SHP77 (cell line): Measurements from ENCODE around the gene PKDCC.

Source experiments
- DNase-seq, 2 experiments: peaks; one replicate each; lab custom pipeline; 2025; lab: John Stamatoyannopoulos, UW

PKDCC gene

DNA sequence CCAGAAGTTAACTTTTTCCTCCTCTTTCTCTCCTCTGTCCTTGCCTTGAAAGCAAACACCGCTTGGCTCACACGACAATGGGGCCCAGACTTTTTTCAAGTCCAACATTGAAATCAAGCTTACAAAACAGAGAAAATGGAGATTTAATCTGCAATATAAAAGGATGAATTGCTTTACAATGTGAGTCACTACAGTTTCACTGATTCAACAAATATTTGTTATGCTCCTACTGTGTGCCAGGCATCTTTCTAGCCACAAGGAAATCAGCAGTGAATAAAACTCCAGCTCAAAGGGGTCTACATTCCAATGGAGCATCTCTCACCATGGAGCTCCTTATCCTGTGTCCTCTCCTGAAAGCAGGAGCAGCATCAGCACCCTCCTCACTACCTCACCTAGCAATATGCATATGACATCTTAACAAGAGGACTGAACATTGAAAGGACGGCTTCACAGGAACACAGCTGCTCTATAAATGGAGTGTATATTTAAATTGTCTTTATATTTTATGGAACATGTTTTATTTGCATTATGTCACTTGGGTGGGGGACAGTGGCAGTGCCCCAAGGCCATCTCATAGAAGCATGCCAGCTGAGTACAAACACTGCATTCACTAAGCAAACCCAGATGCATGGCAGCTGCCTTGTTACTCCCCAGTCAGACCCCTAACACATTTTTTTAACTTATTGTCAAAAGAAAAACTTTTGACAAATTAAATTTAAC lies 39.5 kb downstream of the PKDCC start:
- no peak for DNase-seq

DNA sequence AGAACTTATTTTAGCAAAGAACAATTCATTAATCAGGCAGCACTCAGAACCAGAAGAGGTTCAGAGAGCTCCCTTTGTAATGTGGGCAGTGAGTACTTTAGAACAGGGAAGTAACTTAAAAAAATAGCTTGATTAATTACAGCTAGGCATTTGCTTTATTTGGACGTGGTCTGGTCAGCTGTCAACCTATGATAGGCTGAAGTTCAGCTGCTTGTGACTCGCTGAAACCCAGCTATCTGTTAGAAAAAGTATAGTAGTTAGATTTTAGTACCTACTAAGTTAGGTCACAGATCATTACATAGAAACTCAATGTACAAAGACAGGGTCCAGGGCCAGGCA lies 40.0 kb downstream of the PKDCC start:
- no peak for DNase-seq

DNA sequence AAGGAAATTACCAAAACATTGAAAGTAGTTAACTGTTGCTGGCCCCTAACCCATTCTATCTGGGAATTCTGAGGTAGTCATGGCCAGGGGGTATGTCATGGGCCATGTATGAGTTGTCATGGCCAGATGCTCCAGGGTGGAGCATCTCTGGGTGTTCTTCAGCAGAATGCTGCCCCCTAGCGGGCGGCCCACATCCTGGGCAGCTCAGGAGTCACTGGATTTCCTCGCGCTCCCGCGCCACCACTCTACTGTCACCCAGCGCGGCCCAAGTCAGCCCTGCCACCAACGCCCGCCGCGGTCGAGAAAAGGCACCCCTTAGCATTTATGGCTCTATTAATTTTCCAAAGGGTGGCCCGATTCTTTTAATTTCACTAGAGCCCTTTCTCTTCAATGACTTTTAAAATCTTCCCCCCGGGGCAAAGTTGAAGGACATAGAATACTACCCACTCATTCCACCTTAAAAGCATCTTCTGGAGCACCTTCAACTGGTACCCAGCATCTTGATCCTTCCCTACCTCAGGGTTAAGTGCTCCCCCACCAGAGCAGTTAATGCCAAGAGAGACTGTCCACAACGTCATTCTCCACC lies 41.6 kb downstream of the PKDCC start:
- DNase-seq: peak; percentile 22 to 77

DNA sequence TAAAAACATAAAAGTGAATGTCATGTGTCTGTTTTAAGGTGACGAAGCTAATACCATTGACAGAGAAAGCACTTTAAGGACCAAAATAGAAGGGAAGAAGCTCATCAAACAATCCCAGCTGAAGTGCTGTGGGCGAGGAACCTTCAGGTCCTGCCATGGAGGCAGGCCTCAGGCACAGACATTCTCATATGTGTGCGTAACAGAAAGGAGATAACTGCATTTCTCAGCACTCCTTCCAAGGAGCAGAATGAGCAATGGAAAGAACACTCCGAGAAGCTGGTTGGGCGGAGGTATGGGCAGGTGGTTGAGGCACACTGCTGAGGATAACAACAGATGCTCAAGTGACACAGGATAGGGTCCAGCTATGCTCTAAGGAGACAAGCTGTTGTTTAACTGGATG lies 42.4 kb downstream of the PKDCC start:
- no peak for DNase-seq

DNA sequence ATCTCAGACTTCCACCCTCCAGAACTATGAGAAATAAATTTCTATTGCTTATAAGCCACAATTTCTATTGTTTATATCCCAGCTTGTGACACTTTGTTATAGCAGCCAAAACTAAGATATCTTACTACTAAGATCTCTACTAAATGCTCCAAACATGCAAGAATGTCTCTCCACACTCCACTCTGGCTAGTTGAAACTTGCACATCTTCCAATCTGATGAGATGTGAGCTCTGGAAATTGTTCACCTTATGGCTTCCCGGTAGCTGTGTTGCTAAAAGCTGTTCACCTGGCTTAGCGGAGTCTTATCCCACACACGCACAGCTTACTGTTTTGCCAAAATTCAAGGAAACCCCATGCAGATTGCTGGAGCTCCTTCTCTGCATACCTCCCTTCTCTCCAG lies 43.9 kb downstream of the PKDCC start:
- no peak for DNase-seq

DNA sequence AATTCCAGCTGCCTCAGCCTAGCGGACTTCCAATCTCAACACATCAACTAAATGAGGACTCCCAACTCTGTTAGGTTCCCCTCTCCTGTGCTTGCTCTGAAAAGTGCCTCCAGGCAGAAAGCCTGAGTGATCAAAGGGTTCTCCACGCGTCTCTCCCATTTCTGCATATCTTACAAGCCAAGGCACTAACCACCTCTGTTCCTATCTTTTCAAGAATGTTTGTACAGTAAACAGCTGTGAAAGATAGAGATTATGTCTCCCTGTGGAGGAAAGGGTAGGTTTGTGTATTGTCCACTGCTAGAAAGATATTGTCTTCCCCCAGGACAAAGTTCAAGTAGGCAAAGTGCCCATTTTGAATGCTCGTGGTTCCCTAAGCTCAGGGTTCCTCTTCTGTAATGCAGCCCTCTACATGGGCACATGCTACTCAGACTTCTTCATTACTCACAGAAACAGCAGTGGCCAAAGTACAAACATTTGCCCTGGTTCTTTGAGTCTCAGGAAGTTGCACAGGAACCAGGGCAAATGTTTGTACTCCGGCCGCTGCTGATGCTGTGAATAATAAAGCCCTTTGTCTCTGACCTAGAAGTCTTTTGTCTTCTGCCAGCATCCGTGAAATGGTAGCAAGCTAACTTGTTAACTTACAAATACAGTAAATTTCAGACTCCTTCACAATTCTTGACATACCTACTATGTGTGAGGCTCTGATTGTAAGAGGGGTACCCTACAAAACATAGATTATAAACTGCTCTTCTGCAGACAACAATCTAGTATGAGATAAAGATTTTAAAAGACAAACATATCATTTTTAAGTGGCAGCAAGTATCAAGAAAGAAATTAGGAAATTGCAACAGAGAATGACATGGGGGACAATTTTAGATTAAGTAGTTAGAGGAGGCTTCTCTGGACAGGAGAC lies 44.5 kb downstream of the PKDCC start:
- DNase-seq: no peak

DNA sequence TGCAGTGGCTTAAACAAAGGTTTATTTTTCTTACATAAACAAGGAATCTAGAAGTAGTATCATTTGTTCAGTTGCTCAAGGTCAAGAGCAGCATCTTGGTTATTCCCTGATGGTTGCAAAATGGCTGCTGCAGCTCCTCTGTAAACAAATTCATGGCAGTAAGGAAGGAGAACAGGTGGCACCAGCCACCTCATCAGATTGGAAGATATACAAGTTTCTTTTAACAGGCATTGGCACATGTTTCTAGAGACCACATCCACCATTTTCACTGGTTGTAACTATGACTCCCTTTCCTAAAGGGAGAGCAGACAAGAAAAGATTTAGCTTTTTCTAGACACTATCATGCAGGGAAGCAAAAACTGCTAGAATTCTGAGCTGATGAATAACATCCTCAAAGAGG lies 46.3 kb downstream of the PKDCC start:
- DNase-seq: no peak

DNA sequence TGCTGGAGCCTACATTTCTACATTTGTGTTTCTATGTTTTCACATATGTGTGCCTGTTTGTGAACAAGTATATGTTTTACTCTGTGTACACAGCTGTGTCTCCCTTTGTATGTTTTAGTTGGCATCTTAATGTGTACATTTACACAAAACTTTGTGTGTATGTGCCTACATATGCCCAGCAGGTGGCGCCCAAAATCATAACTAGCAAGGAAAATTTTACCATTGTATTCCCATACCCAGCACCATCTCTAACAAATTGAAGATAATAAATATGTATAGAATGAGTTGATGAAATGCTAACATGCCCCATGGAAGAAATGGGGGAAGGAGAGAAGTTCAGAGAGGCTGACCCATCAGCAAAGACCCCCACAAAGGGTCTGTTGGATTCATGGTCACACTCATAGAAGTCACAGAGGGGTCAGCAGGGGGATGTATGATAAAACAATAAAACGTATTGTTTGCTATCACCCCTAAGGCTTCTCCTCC lies 48.1 kb downstream of the PKDCC start:
- peak; percentile 37 to 73 for DNase-seq

DNA sequence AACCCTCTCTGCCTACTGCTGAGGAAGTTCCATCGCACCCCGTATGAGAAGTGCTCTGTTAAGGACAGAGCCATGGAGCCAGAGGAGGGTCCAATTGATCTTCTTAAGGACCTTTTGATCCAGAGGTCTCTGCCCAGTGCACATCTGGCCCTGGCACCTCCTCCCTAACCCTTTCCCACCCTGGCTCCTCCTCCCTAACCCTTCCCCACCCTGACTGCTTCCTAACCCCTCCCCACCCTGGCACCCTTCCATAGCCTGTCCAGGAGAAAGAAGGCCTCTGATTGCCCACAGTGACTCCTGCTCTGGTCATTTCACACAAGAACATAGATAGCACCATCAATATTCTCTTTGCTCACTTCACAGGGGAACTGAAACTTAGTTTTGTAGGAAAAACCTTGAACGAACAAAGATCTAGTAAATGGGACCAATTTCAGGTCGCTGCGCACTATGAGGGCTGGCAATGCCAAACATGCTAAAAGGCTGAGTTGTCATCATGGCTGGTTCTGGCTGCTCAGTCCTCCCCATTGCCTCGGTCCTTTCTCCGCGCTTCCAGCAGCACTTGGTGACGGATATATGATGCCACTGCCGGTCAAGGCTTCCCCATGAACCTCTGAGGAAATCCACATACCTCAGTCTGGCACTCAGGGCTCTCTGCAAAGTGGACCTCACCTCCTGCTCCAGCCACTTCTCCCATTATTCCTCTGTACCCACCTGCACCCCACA lies 49.2 kb downstream of the PKDCC start:
- no peak for DNase-seq

DNA sequence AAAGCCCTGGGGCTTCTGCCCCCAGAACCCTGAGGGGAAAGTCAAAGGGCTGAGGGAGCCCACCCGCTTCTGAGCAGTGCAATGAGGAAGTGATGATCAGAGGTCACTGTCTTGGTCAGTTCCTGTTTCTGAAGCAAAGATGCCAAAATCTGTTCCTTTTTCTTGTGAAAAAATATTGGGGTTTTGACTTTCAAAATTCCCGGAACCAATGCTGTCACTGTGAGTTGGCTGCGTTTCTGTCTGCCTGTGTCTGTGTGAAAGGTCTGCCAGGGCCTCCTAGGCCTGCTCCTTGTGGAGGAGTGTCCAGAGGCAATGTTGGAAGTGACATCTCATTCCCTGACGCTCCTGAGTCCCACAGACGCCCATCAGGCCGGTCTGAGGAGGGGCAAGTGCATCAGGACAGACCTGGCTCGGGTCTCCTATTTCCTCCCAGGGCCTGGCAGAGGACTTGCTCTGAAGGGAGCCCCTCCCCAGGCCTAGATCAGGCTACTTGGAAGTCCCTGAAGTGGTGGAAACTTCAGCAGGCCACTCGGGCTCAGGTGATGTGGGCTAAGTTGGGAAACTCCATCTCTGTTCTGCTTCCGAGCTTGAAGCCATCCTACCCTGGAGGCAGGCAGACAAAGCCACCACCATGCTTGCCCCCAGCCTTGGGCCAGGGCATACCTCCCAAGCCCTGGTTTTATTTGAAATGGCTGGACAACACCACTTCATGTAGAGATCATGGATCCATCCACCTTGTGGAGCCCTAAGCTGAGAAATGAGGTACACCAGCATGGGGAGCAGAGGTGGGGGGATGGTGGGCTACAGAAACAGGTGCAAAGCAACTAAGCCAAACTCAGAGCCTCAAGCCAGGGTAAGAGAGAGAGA lies 51.0 kb downstream of the PKDCC start:
- DNase-seq: no peak

DNA sequence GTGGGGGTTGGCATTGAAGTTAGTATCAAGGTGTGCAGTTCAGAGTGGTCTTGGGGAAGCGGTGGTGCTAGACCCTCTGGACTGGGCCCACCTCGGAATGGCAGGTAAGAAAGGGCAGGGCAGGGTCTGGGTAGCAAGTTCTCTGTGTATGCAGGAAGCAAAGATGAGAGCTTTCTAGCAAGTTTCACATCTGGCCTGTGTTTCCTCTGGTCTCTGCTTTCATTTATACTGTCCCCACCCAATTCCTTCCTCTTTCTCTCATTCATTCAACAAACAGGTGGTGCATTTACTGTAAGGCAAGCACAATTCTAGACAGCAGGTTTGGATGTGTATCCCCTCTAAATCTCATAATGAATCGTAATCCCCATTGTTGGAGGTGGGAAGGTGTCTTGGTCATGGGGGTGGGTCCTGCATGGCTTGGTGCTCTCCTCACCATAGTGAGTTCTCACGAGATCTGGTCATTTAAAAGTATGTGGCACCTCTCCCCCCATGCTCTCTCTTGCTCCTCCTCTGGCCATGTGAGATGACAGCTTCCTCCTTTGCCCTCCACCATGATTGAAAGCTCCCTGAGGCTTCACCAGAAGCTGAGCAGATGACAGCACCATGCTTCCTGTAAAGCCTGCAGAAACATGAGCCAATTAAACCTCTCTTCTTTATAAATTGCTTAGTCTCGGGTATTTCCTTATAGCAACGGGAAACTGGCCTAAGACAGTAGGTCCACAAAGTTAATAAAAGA lies 51.8 kb downstream of the PKDCC start:
- DNase-seq: no peak

DNA sequence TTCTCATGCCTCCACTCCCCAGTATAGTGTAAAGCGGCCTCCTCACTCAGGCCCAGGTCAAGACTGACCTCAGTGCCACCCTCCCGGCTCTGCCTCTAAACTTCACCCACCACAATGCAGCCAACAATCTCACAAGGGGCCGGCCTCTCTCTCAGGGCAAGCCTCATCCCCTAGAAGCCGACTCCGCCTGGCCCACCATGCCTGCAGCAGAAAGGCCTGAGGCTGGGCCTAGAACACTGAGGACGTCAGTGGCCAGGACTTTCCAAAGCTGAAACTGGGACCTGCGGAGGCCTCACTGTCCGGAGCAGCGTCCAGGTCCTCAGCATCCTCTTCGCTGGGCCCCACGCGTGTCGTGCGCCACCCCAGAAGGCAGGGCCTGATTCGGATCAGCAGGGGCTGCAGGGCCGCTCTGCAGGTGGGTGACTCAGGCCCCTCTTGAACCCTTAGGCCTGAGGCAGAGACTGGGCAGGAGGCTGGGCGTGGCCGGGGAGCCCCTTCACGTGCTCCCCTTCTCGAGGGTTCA lies 52.9 kb downstream of the PKDCC start:
- no peak for DNase-seq

DNA sequence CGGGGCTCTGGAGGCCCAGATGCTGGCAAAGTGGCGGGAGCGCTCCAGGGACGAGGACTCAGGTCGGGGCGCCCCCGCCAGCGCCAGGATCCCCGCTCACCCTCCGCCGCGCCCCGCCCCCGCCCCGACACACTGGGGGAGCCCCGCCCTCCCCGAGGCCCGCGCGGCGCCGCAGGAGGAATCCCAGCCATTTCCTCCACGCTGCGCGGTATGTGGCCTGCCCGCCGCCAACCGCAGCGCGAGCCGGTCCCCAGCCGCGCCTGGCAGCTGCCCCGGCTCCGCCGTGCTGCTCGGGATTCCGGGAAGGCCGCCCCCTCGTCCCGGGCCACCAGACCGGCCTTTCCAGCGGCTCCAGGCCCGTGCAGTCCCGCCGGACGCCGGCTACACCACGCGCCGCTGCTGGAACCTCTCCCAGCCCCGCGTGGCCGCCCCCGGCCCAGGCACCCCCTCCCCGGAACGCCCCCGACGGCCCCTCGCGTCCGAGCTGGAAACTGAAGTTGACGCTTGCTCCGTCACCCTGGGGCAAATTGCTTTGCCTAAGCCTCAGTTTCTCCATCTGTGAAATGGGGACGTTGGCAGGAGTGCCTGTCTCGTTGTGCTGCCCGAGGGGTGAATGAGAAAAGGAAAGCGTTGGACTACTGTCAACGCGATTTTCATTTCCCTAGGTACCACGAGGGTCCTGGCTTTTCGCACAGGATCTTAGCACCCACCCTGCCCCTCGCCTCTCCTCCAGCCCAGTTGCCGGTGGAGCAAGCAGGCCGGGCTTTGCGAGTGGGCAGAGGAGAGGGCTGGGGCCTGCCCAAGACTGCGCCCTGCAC lies 53.6 kb downstream of the PKDCC start:
- DNase-seq: no peak

DNA sequence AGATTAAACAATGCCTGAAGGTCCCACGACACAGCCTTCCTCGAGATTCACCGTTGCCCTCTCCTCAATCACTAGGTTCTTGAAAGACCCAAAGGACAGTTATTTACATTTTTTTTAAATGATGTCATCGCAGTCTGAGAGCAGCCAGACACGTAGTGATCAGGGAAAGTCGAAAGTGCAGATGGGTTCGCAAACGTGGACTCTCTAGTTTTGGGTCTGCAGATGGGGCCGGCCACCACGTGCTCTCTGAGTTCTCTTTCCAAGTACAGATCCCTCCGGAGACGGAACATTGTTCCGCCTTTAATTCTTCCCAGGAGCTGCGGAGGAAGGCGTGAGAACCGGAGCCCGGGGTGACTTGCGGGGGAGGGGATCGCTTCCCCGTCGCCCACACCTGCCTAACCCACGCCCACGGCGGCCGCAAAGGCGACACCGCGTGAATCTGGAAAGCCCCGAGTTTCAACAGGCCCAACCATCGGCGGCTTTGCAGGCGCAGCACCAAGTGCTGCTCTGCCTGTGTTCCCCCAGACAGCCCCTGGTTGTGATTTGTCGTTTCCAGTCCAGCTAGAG lies 54.3 kb downstream of the PKDCC start:
- no peak for DNase-seq

DNA sequence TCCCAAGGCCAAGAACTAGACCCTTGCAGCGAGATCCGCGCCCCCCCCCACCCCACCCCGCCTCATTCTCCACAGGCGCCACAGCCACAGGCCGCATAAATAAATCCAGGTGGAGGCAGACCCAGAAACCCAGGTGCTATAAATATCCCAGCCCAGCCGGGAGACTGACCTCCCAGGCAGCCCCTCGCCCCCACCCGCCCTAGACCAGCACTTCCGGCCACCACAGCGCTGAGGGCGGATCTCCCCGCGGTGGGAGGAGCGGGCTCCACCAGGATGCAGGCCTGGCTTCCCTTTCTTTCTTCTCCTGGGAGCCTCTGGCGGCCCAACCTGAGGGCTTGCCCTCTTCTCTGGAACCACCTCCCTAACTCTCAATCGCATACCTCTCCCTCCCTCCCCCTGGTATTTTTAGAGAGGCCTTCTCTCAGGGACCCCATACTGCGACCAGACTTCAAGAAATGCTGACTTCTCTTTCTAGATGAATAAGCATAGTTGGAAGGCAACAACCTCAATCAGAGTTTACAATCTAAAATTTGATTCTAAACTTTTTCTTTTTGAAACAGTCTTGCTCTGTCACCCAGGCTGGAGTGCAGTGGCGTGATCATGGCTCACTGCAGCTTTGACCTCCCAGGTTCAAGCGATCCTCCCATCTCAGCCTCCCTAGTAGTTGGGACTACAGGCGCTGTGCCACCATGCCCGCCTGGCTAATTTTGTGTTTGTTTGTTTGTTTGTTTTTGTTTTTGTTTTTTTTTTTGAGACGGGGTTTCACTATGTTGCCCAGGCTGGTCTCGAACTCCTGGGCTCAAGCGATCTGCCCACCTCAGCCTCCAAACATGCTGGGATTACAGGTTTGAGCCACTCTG lies 55.0 kb downstream of the PKDCC start:
- peak; percentile 32 to 46 for DNase-seq

DNA sequence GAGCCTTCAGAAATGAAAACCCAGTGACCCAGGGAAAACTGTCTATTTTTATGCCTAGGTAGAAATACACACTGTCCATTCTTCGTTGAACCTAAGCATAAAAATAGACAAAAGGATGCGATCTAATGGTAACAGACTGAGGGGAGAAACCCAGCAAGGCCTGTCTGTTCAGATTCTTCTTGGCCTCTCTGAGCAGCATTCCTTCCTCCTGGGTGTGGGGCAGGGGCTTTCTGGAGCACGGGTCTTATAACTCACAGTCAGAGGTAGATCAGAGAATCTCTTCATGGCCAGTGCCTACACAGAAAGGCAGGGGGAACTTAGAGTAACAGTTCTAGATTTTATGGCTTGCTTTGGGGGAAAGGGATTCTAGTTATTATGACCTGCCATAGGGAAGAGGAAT lies 56.0 kb downstream of the PKDCC start:
- DNase-seq: no peak

DNA sequence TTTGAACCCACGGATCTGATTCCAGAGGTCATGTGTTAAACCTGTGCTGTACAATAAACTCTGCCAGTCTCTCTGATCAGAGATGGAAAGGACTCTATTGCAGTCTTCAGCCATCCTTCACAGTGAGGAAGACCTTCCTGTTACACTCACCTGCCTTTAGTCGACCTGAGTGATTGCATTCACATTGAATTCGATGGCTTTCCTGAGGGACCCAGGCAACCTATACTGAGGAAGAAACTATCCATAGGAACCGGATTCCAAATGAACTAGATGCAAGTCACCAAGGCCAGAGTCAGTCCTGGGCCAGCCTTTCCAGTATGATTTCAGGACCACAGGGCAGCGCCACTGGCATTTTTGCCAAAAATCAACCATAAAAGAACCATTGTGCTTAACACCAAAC lies 56.8 kb downstream of the PKDCC start:
- DNase-seq: no peak
